Measurements from ENCODE around the gene ANKRD1.

DNA sequence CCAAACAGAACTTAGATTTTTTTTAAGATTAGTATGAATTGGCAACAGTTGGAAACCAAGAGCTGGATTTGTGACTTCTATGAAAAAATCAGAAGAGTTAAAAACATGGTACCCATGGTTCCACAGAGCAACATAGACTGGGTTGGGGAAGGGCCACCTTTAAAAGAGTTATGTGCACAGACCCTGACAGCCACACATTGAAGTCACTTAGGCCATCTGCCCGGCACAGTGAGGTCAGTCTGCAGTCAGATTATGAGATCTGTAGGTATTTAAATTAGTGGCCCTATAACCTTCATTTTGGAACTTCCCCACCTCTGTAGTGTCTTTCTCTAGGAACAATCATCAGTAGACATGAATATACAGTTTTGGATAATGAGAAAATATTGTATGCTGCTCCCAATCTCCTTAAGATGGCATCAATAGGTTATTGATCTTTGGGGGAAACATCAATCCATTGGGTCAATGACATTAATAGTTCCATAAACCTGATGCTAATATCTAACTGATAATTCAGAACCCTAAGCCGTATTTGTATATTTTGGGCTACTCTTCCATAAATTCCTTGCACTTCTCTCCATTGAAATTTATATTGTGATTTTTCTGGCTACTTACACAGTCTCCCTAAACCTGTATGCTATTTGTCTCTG is 7.0 kb downstream of the ANKRD1 start:
- no peak for TF ChIP-seq POLR2A (IDR thresholded peaks at IDR 0.05)
- TF ChIP-seq, protein P1, sequence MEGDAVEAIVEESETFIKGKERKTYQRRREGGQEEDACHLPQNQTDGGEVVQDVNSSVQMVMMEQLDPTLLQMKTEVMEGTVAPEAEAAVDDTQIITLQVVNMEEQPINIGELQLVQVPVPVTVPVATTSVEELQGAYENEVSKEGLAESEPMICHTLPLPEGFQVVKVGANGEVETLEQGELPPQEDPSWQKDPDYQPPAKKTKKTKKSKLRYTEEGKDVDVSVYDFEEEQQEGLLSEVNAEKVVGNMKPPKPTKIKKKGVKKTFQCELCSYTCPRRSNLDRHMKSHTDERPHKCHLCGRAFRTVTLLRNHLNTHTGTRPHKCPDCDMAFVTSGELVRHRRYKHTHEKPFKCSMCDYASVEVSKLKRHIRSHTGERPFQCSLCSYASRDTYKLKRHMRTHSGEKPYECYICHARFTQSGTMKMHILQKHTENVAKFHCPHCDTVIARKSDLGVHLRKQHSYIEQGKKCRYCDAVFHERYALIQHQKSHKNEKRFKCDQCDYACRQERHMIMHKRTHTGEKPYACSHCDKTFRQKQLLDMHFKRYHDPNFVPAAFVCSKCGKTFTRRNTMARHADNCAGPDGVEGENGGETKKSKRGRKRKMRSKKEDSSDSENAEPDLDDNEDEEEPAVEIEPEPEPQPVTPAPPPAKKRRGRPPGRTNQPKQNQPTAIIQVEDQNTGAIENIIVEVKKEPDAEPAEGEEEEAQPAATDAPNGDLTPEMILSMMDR (IDR thresholded peaks at IDR 0.05): no peak
